Measurements from ENCODE around the gene NHLRC2.
A peak's percentile ranks its signal among the peaks of the same experiment; 100 is the strongest.
"Not testable (repeated sequence)": the region's sequence is repeated elsewhere in the genome, so short reads cannot be mapped to it uniquely, and the experiment has no call there.

NHLRC2 gene

DNA sequence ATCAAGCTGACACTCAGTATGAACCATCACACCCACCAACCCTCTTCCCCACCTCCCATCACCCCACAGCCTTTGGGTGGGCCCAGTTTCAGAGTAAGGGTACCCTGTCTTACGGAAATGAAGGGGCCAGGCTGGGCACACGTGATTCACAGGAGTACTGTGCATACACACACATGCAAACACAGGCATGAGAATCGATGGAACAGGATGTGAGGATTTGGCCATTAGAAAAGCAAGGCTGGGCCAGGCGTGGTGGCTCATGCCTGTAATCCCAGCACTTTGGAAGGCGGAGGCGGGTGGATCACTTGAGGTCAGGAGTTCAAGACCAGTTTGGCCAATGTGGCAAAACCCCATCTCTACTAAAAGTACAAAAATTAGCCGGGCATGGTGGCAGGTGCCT lies 88.7 kb downstream of the NHLRC2 start:
- DNase-seq (ENCODE audit: low read depth in 2 of 2), result not testable (repeated sequence)

DNA sequence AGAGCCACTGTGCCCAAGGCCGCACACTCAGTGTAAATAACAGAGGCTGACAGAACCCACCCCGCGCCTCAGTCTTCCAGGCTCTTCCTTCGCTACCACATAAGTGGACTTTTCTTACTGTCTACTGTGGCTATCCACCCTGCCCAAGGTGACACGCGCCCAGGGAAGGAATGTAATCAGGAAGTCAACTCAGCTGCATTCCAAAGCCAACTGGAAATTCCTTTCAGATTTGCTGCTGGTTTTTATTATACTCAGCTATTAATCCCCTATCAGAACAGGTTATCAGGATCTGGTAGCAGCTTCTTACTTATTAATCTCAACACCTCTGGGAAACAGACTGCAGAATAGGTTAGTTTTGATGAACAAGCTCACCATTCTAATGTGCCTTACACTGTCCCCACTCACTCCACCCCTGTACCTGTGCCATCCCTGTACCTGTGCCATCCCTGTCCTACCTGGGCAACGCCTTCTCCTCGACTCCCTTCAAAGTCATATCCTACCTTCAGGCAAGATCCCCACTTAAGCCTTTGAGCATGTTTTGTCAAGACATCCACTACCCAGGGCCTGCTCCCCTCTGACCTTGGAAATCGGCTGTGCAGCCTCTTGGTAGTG lies 90.7 kb downstream of the NHLRC2 start:
- DNase-seq (ENCODE audit: low read depth in 2 of 2), result no peak

DNA sequence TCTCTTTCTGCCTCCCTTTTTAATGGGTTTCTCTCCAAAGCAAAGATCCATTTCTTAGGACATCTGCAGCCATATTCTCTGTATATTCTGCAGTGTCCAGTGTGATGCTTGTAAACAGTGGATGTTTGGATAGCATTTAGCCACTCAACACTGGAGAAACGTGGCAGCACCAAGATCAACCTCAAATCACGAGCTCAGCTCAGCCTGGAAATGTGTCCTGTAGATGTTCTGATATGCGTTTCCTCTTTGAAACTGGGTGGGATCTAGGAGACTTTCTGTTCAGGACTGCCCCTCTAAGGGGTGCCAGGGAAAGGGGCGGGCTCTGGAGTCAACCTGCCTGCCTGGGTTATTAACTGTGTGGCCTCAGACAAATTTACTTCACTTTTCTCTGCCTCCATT lies 91.2 kb downstream of the NHLRC2 start:
- no peak for DNase-seq (ENCODE audit: low read depth in 2 of 2)

DNA sequence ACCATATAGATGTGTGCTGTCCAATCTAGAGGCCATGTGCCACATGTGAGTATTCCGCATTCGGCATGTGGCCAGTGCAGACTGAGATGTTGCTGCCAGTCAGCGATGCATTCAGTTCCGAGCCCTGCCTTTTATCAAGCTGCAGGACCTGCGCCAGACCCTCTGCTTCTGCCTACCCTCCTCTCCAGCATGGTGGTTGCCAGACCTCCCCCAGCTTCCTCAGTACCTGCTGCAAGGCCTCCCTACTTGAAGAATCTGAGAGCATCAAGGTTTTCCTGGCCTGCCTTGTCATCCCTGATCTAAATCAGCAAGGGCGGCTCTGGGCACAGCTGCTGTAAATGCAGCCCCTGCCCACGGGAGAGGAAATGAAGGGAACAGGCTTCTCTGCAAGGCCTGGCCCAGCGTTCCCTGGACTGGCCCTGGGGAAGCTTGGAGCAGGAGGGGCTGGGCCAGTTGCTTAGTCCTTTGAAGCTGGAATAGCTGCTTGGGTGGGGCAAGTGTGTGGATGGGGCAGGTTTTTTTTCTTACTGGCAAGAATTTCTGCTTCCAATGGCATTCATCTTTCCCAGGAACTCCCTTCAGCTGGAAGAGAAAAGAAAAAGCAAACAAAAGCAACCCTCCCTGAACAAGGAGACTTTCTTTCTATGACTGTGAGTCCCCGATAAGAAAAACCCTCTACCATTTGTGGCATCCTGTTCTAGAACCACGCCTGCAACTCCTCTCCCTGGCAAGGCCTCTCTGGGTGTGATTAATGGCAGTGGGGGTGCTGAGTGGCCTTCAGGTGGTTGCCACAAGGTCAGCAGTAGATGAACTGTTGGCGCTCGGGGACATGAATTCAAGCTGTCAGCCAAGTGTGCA lies 93.0 kb downstream of the NHLRC2 start:
- DNase-seq (ENCODE audit: low read depth in 2 of 2), result no peak

DNA sequence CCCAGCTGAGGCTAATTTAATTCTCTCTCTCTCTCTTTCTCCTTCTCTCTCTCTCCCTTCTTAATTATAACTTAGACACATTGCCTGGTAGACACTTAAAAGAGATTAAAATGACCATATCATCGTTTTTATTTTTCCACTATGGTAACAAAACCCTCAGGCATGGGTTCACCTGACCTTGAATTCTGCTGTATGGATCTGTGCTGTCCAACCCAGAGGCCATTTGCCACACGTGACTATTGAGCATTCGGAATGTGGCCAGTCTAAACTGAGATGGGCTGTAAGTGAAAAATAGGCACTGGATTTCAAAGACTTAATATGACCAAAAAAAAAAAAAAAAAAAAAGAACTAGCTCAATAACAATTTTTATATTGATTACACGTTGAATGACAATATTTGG lies 93.6 kb downstream of the NHLRC2 start:
- no peak for DNase-seq (ENCODE audit: low read depth in 2 of 2)

DNA sequence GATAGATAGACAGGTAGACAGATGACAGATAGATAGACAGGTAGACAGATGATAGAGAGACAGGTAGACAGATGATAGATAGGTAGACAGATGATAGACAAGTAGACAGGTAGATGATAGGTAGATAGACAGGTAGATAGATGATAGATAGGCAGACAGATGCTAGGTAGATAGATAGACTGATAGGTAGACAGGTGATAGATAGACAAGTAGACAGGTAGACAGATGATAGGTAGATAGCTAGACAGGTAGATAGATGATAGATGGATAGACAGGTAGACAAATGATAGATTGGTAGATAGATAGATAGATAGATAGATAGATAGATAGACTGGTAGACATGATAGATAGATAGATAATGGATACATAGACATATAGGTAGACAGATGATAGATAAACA lies 95.8 kb downstream of the NHLRC2 start:
- DNase-seq (ENCODE audit: low read depth in 2 of 2), result no peak

DNA sequence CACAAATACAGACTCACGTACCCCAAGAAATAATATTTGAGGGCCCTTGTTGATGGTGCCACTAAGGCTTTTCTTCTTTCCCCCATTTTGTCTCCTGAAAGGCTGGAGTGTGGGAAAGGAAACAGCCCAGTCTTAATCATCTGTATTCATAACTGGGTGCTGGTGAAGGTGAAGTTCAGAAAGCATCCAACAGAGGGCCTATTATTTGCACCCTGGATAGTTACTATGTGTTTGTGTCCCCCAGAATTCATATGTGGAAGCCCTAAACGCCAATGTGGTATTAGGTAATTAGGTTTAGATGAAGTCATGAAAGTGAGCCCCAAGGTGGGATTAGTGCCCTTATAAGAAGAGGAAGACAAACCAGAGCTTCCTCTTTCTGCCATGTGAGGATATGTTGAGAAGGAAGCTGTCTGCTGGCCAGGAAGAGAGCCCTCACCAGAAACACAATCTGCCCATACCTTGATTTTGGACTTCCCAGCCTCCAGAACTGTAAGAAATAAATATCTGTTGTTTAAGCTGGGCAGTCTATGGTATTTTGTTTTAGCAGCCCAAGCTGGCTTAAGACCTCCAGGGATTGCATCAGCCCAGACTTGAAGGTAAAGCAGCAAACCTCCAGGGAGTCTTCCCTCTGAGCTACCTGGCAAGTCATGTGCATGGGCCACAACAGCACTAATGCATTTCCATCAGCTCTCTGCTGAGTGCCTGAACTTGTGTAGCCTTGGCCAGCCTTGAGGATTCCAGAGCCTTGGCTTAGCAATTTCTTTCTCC lies 99.2 kb downstream of the NHLRC2 start:
- DNase-seq (ENCODE audit: low read depth in 2 of 2), result no peak

DNA sequence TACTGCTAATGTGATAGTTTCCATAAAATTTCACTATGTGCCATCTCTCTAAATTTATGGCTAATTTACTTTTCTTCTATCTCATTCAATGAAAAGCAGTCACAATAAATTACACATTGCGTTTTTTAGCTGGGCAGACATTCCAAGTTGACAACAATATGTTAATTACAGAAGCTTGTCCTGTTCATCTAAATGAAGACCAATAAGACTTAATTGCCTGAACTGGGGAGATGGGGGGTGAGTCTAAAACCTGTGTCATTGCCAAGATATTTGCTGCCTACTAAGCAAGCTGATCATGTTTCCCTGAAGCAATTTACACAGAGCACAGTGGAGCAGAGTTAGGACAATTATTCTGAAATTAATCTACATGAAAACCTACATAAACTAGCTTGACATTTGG lies 99.9 kb downstream of the NHLRC2 start:
- no peak for DNase-seq (ENCODE audit: low read depth in 2 of 2)

DNA sequence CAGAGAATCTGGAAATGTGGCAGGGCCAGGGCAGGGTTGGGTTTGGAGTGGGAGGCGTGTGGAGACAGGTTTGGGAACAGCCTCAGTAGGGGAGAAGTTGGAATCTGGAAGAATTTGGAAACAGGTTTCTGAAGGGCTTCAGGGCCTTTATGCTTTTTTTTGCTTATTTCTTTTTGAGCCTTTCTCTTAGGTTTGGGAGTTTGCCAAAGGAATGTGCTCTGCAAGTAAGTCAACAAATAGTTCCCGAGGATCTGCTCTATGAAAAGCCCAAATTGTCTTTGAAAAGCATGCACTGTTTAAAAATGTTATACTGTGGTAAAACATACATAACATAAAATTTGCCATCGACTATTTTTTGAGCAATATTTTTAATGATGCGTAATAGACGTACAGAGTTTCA lies 102.6 kb downstream of the NHLRC2 start:
- DNase-seq (ENCODE audit: low read depth in 2 of 2), result no peak

DNA sequence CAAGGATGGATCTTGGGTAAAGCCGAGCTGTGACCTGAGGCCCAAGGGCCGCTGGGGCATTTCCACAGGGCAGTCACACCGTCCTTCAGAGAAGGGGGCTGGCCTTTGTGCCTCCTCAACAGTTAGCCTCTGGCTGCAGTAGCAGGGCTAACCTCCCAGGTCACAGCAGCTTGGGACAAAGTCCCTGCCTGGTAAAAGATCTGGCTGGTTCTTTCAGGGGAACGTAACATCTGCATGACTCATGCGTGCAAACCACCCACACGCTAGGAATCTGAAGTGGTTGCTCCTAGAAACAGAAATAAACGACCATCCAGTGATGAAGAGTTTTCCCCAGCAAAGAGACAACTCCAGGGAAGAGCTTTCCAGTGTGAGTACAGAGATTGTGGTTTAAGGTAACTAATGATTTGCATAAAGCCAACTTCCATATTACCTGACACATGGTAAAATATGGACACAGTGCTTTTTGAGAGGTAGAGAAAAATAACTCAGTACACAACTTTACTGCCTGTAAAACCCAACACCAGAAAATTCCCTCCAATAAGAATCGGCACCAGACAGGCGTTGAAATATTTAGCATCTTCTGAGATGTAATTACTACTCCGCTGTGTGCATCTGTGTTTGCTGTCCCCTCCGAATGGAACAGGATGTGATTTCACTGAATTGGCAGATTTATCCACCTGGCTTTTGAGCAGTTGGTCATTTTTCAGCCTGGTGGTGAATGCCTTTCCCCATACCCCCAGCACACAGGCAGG lies 104.3 kb downstream of the NHLRC2 start:
- DNase-seq (ENCODE audit: low read depth in 2 of 2), result no peak

DNA sequence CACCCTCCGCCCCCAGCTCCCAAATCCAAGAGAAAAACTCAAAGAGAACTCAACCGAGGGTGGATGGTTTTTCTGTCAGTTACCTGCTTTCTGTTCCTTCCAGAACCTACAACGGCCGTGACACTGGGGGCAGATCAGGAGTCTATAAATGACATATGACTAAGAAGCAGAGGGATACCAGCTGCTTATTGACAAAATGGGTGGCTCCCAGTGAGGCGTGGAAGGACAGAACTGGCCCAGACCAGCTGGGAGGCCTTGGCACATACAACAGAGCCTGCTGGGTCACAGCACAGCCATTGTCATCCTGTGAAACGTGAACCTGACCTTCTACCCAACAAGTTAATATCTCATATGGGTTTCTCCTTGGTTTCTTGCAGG lies 104.9 kb downstream of the NHLRC2 start:
- DNase-seq (ENCODE audit: low read depth in 2 of 2), result no peak

DNA sequence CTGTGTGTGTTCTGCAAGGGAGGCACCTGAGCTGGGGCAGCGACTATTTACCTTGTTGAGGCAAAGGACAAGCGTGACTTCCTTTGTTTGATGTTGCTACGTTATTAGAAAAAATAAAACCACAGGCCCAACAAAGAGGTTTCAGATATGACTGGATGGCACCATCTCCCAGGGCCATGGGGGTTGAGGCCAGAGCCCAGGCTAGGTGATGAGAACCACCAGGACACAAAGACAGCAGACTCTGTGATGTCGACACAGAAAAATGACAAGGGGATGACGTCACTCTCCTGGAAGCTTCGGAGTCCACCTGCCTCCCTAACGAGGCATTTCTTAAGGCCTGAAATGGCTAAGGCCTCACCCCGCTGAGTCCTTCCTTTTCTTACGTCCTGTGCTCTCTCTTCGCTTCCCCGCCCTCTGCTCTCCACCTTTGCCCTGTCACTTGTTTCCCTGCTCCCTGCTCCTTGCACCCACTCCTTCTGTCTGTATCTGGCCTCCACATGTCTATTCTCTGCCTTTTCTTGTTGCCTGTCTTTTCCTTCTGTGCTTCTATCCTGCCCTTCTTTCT lies 106.2 kb downstream of the NHLRC2 start:
- peak in 1 of 2 donors; percentile 10 for DNase-seq (ENCODE audit: low read depth in 2 of 2)

DNA sequence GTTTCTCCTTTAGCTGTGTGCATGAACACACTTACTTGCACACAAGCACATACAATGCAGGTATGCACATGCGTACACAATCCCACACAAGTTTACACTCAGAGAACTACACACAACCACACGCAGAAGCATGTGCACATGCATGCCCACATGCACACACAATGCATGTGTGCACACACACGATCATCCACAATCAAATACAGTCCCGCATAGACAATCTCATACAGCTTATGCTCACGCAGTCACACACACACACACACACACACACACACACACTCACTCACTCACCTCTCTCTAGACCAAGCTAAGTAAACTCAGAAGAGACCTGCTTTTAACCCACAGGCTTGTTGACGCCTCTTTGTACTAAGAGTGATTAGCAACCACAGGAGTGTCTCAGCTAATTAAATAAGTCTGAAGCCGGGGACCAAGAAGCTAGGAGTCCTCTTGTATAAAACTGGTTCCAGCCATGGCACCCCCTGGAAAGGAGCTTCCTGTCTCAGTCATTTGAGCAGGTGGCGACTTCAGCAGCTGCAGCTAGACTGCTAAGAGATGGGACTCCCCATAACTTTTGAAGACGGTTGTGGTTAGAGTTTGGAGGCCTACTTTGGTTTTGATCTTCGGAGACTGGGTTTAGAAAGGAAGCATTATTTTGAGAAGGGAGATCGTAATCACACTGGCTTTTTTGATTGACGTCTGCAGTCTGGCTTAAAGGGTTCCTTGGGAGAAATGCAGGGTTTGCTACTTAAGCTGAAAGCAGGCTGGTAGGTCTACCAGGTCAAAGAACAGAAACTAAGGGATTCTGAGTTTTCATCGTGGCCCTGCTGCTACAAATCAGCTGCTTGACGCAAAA lies 106.9 kb downstream of the NHLRC2 start:
- DNase-seq (ENCODE audit: low read depth in 2 of 2), result peak; percentile 25 to 31

DNA sequence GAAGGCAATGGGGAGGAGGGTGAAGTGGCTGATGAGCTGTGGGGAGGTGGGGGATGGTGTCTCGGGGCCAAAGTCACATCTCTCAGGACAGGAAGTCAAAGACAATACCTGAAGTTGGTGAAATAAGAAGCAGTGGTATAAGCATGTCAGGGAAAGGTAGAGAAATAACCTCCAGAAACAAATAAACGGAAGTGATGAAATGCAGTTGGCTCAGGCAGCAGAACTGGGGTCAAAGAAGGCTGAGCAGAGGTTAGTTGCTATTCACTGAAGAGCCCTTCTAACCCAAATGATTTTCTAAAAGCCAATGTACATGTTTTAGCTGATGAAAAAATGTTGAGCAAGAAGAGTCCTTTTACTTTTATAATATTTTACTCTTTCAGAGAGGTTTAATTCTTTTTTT lies 110.6 kb downstream of the NHLRC2 start:
- DNase-seq (ENCODE audit: low read depth in 2 of 2), result no peak

DNA sequence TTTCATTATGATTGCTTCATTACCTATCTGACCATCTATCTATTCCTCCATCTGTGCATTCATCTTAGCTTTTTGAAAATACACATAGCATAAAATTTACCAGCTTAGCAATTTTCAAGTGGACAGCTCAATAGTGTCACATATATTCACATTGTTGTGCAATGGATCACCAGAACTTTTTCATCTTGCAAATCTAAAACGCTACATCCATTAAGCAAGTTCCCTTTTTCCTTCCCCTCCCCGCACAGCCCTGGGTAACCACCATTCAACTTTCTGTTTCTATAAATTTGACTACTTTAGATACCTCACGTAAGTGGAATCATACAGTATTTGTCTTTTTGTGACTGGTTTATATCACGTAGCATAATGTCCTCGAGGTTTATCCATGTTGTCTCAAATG lies 111.2 kb downstream of the NHLRC2 start:
- no peak for DNase-seq (ENCODE audit: low read depth in 2 of 2)

Data from stimulated activated CD8-positive, alpha-beta memory T cell treated with anti-CD3 and anti-CD28 coated beads, Interleukin-7, amount 100 ng/mL, for 4 hours (primary cell).